ENCODE results near the gene RPH3AL. TPM values are rescaled to one million over a fixed set of nuclear protein-coding genes. Genes with fewer than 3 reads are reported as not detected.

Gene RPH3AL
- total and polyA plus RNA-seq, 10 of the 15 experiments (the other 5 are each of a cell fraction or from before 2014, with no cell fraction given), result 0.04 to 1.2 (median 0.47) TPM; not detected in 2

- no peaks in the 10 kb centered on the region for H3K36me3 ChIP-seq (ENCODE audit: control insufficient read depth in 2 of 2, insufficient read depth in 2 of 2, low read length in 1 of 2)
- RAD21 ChIA-PET (ENCODE audit: unreplicated experiment), result no interaction called here
- H3K79me2 ChIP-seq (ENCODE audit: control insufficient read depth, insufficient read depth, low read length), result no peaks in the 10 kb centered on the region
- SMC1A ChIA-PET (ENCODE audit: uncharacterized antibody, unreplicated experiment), result no interaction called here
- no peaks in the 10 kb centered on the region for H3K27me3 ChIP-seq (replicated peaks in 1 of 2; ENCODE audit: control insufficient read depth in 2 of 2, insufficient read depth in 2 of 2, low read length in 1 of 2)
- DNase-seq (ENCODE audit: low read depth, low spot score), result no peak
- no peak overlapping the region for H3K27ac ChIP-seq (ENCODE audit: control insufficient read depth, insufficient read depth)
- 28% methylated on average over 23 of the region's 23 CpGs for WGBS (ENCODE audit: insufficient coverage, insufficient replicate concordance, low lambda C conversion rate, missing lambda C conversion rate)
- no peaks in the 10 kb centered on the region; the same call in 1 of the 2 replicates for H3K4me1 ChIP-seq (ENCODE audit: control insufficient read depth, insufficient read depth, low read length)
- no TSS peak for BruUV-seq (replicated peaks)
- H3K4me2 ChIP-seq (ENCODE audit: control insufficient read depth, insufficient read depth), result no peak overlapping the region
- FAIRE-seq, result no peak
- ATAC-seq, result no peak
- no peaks in the 10 kb centered on the region for H4K20me1 ChIP-seq (ENCODE audit: control insufficient read depth, insufficient read depth)
- no peak overlapping the region for H2AFZ ChIP-seq (ENCODE audit: control insufficient read depth, low read depth, low read length)
- TF ChIP-seq POLR2A (IDR thresholded peaks at IDR 0.05; ENCODE audit: low read depth, low read length), result no peak
- no peak for TF ChIP-seq ZBED1 (IDR thresholded peaks at IDR 0.05; ENCODE audit: borderline replicate concordance)
- TF ChIP-seq NKRF (conservative IDR thresholded peaks at IDR 0.05), result no peak
- no peak for TF ChIP-seq KAT2A (conservative IDR thresholded peaks at IDR 0.05; ENCODE audit: control insufficient read depth, low read depth, low read length)
- no peak for TF ChIP-seq TARDBP (IDR thresholded peaks at IDR 0.05; ENCODE audit: borderline replicate concordance)
- no peak for TF ChIP-seq YBX1 (IDR thresholded peaks at IDR 0.05)
- TF ChIP-seq ZBTB4 (CRISPR knock-in tag; IDR thresholded peaks at IDR 0.05), result no peak
- TF ChIP-seq CEBPZ (IDR thresholded peaks at IDR 0.05; ENCODE audit: low read depth, low read length), result no peak
- TF ChIP-seq NBN (IDR thresholded peaks at IDR 0.05), result no peak
- no peak for TF ChIP-seq IRF5 (IDR thresholded peaks at IDR 0.05; ENCODE audit: borderline replicate concordance)
- no peak for TF ChIP-seq STAT3 (IDR thresholded peaks at IDR 0.05; ENCODE audit: low read depth, low read length)
- in situ Hi-C loops (cut with MboI) (no loop called here), intact Hi-C loops (cut with micrococcal nuclease; ENCODE audit: unreplicated experiment) (no loop called here)
- no peak overlapping the region for H3K9ac ChIP-seq (ENCODE audit: control insufficient read depth, insufficient read depth, low read length)
- H3K4me3 ChIP-seq, result no peak overlapping the region
- no peaks in the 10 kb centered on the region; the same call in 2 of the 3 replicates for H3K9me3 ChIP-seq (replicated peaks; ENCODE audit: control insufficient read depth, insufficient read depth, low read length)
- CTCF ChIA-PET, result no interaction called here
- POLR2A ChIA-PET, result no interaction called here
Measured at GRCh38 chr17:333626-334396, 18.8 kb downstream of the RPH3AL start.
